HG03280 (cell line): ENCODE results near the gene PCA3.

Source experiments
- ATAC-seq: cut with Tn5 transposase; IDR thresholded peaks from one replicate; pipeline ENCODE4 v1.9.1; 2021; ENCODE audit warnings: mild to moderate bottlenecking, moderate library complexity; ENCODE audit not compliant: unreplicated experiment

Gene PCA3

GRCh38 chr9:76756941-76757673 is 7.1 kb upstream of the PCA3 start:
- ATAC-seq = no peak

GRCh38 chr9:76758476-76758875 is 5.8 kb upstream of the PCA3 start:
- no peak for ATAC-seq

GRCh38 chr9:76759732-76760131 is 4.5 kb upstream of the PCA3 start:
- ATAC-seq = no peak

- no peak for ATAC-seq
These were observed 2.8 kb upstream of the PCA3 start for GRCh38 chr9:76761448-76761847.

- ATAC-seq = no peak
These were observed 1.9 kb downstream of the PCA3 start for GRCh38 chr9:76766126-76766525.

- ATAC-seq = no peak
These were observed 8.6 kb downstream of the PCA3 start for GRCh38 chr9:76772686-76773445.

- ATAC-seq = no peak
These were observed 20.6 kb downstream of the PCA3 start for GRCh38 chr9:76784881-76785280.

- no peak for ATAC-seq
These were observed 21.3 kb downstream of the PCA3 start for GRCh38 chr9:76785501-76785900.

- ATAC-seq = no peak
These were observed 23.4 kb downstream of the PCA3 start for GRCh38 chr9:76787677-76788076.

GRCh38 chr9:76789840-76790239 is 25.6 kb downstream of the PCA3 start:
- ATAC-seq = no peak

- ATAC-seq = no peak
These were observed 29.7 kb downstream of the PCA3 start for GRCh38 chr9:76793784-76794431.

- no peak for ATAC-seq
These were observed 32.1 kb downstream of the PCA3 start for GRCh38 chr9:76796296-76796695.

- ATAC-seq = no peak
These were observed 34.3 kb downstream of the PCA3 start for GRCh38 chr9:76798527-76798926.

GRCh38 chr9:76799473-76799872 is 35.2 kb downstream of the PCA3 start:
- no peak for ATAC-seq

GRCh38 chr9:76800901-76801300 is 36.7 kb downstream of the PCA3 start:
- ATAC-seq = no peak

GRCh38 chr9:76803083-76803482 is 38.8 kb downstream of the PCA3 start:
- no peak for ATAC-seq

GRCh38 chr9:76803762-76804161 is 39.5 kb downstream of the PCA3 start:
- ATAC-seq = no peak

- no peak for ATAC-seq
These were observed 44.4 kb downstream of the PCA3 start for GRCh38 chr9:76808636-76809035.

GRCh38 chr9:76810377-76810957 is 46.2 kb downstream of the PCA3 start:
- peak; percentile 82 for ATAC-seq

- ATAC-seq = no peak
These were observed 48.4 kb downstream of the PCA3 start for GRCh38 chr9:76812591-76812990.

- no peak for ATAC-seq
These were observed 53.3 kb downstream of the PCA3 start for GRCh38 chr9:76817489-76817888.

- no peak for ATAC-seq
These were observed 54.0 kb downstream of the PCA3 start for GRCh38 chr9:76818271-76818670.
